Subcutaneous adipose tissue (tissue), 4 donors: ENCODE results near the gene MEIKIN. TPM values are rescaled to one million over a fixed set of nuclear protein-coding genes. Genes with fewer than 3 reads are reported as not detected.

Source experiments
- total RNA-seq, 4 donors: library from RNA; depleted of rRNA; stranded (reverse); fragments of >200 nt; gene quantifications; one replicate each; pipeline ENCODE4 v1.1.0, GENCODE V29; 2016
- TF ChIP-seq, protein P1 (sequence below): fragments of 450-650 bp; IDR thresholded peaks from one replicate; pipeline ENCODE4 v1.5.1; 2016; ENCODE audit warnings: low read depth, mild to moderate bottlenecking, control low read depth, antibody characterized with exemption, moderate library complexity

The MEIKIN gene
- total RNA-seq, 4 donors from 2014 or later = 1.5 TPM; not detected in 3

GRCh38 chr5:131787736-131788135, 157.7 kb downstream of the MEIKIN start:
- TF ChIP-seq, protein P1, sequence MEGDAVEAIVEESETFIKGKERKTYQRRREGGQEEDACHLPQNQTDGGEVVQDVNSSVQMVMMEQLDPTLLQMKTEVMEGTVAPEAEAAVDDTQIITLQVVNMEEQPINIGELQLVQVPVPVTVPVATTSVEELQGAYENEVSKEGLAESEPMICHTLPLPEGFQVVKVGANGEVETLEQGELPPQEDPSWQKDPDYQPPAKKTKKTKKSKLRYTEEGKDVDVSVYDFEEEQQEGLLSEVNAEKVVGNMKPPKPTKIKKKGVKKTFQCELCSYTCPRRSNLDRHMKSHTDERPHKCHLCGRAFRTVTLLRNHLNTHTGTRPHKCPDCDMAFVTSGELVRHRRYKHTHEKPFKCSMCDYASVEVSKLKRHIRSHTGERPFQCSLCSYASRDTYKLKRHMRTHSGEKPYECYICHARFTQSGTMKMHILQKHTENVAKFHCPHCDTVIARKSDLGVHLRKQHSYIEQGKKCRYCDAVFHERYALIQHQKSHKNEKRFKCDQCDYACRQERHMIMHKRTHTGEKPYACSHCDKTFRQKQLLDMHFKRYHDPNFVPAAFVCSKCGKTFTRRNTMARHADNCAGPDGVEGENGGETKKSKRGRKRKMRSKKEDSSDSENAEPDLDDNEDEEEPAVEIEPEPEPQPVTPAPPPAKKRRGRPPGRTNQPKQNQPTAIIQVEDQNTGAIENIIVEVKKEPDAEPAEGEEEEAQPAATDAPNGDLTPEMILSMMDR = no peak

DNA sequence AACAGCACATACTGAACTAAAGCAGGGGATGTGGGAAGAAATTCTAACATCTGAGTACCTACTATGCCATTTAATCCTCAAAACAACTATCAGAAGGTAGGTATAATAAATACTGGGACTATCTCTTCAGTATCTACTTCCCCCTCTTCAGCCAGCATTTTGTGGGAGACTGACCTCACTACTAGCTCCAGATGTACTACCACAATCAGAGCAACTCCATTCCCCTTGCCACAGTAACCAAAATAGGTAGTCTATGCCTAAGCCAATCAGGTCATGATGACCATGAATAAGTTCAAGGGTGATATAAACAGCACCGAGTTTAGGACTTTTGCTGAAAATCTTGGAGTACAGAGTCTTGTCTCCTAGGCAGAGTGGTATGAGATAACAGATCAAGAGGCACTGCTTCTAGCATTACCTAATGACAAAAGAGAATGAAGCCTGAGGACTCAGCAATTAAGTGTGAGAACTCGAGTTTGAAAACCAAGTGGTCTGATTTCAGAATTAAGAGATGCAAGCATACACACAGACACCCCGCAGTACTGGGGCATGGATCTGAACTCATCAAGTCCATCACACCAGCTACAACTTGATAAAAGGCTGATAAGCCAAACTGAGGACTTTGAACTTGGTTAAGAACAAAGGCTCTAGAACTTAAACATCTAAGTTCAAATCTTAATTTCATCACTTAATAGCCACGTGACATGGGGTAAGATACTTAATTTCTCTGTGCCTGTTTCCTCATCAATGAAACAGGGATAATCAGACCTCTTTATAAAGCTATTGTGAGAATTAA, 158.4 kb downstream of the MEIKIN start:
- TF ChIP-seq, protein P1 = no peak

- TF ChIP-seq, protein P1 = no peak
Measured at GRCh38 chr5:131786036-131786435, 159.4 kb downstream of the MEIKIN start.

GRCh38 chr5:131783874-131784273, 161.6 kb downstream of the MEIKIN start:
- TF ChIP-seq, protein P1 = no peak

GRCh38 chr5:131783357-131783756, 162.1 kb downstream of the MEIKIN start:
- TF ChIP-seq, protein P1 = no peak

DNA sequence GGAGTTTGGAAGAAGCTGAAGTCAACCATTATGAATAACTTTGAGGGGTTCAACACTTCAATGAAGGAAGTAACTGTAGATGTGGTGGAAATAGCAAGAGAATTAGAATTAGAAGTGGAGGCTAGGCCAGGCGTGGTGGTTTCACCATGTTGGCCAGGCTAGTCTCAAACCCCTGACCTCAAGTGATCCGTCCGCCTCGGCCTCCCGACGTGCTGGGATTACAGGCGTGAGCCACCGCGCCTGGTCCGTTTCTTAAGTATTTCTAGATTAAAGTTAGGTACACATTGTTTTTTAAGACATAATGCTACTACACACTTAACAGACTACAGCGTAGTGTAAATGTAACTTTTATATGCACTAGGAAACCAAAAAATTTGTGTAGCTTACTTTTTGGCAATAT, 162.7 kb downstream of the MEIKIN start:
- TF ChIP-seq, protein P1 = no peak

GRCh38 chr5:131776450-131776849, 169.0 kb downstream of the MEIKIN start:
- TF ChIP-seq, protein P1 = no peak
